GM21390 (cell line): ENCODE results near the gene RUBCNL.

Experiments used
- ATAC-seq: cut with Tn5 transposase; IDR thresholded peaks from one replicate; pipeline ENCODE4 v1.9.1; 2021; ENCODE audit not compliant: unreplicated experiment

The RUBCNL gene

GRCh38 chr13:46311217-46311616 is 75.8 kb downstream of the RUBCNL start:
- ATAC-seq: no peak

DNA sequence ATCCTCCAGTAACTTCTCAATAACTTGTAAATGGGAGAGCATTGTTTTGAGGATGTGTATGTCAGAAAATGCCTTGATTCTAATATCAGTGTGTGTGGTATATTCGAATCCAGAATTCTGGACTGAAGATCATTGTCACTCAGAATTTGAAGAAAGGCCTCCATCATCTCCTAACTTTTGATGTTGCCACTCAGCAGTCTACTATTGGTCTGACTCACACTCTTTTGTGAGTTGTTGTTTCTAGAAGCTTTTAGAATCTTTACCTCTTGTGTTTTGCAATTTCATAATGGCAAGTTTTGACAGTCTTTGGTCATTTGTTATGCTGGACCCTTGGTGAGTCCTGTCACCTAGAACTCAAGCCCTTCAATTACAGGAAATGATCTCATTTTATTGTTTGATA is 77.0 kb downstream of the RUBCNL start:
- no peak for ATAC-seq

- ATAC-seq: no peak
Measured at GRCh38 chr13:46307554-46307953, 79.5 kb downstream of the RUBCNL start.

DNA sequence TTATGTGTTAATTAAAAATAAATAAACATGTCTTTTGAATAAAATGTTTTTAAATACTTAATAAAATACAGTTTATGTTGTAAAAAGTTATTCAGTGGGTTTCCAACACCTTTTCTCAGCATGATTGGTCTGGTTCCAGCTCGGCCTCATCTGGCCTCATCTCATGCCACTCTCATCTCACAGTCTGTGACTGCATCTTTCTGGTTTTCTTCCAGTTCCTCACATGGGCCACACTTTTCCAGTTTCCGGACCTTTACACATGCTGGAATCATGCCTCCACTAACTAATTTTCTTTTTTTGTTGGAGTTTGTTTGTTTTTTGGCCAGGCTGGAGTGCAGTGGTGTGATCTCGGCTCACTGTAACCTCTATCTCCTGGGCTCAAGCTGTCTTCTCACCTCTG is 82.5 kb downstream of the RUBCNL start:
- ATAC-seq: no peak

- ATAC-seq: no peak
Measured at GRCh38 chr13:46303742-46304385, 83.2 kb downstream of the RUBCNL start.

DNA sequence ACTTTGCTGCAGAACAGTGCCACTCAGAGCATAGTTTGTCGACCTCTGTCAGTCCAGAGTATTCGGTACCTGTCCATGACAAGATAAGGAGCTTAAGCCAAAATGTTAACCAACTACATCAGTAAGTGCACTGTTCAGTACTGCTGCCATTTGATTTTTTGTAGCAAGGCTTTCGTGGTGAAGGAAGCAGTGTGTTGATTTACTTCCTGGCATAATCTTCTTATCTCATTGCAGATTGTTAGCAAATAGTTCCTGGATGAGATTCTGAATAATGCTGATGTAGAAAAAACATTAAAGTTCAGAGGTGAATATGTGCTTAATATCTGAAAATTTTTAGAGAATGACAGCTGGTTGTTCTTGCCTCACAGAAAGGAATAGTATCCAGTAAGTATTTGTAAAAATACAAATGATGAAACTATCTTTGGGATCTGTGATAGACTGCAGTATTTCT is 89.7 kb downstream of the RUBCNL start:
- ATAC-seq: no peak

DNA sequence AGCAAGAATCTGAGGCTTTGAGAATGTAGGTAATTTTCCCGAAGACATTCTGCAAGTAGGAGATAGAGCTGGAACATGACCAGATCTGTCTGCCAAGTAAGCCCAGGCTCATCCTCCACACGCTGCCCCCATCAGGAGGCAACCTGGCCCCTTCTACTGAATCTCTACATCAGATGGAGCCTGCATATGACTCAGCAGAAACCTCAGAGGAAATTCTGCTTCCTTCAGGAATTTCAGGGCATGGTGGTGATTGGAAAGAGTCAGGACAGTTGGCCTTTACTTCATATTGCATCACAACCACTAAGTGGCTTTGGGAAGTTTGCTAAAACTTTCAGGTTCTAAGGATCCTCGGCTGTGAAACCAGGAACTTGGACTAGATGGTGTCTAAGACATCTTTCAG is 90.1 kb downstream of the RUBCNL start:
- ATAC-seq: no peak

- ATAC-seq: peak; percentile 47
Measured at GRCh38 chr13:46296115-46296822, 90.8 kb downstream of the RUBCNL start.

GRCh38 chr13:46295491-46296114 is 91.4 kb downstream of the RUBCNL start:
- ATAC-seq: peak; percentile 81

GRCh38 chr13:46293436-46293835 is 93.6 kb downstream of the RUBCNL start:
- no peak for ATAC-seq
